CD14-positive monocyte (primary cell): Measurements from ENCODE around the gene UBQLN3. TPM values are rescaled to one million over a fixed set of nuclear protein-coding genes. Genes with fewer than 3 reads are reported as not detected.

Source experiments
- DNase-seq, 3 donors: peaks; one replicate each; pipeline ENCODE4 v3.0.0-alpha.2; 2011 to 2022
- H2AFZ ChIP-seq: 2 replicates; pipeline ENCODE4 v1.6.0; 2012; ENCODE audit warnings: mild to moderate bottlenecking, low read depth, low read length, inconsistent platforms; ENCODE audit not compliant: insufficient read depth, poor library complexity, severe bottlenecking
- H3K27ac ChIP-seq, 2 donors: 1 replicate in 1 of 2; 2 replicates in 1 of 2; pipeline ENCODE4 v1.5.1; 2012 to 2013; ENCODE audit warnings: low read length in 2 of 2, control low read depth in 1 of 2, inconsistent platforms in 1 of 2, low read depth in 1 of 2, mild to moderate bottlenecking in 1 of 2
- H3K27me3 ChIP-seq, 2 donors: one replicate each; pipeline versions ENCODE4 v1.6.0 to v1.6.1; 2011 to 2013; ENCODE audit warnings: low read length in 2 of 2; ENCODE audit not compliant: control insufficient read depth in 2 of 2, insufficient read depth in 2 of 2
- H3K36me3 ChIP-seq, 2 donors: replicated peaks in 1 of 2; 1 replicate in 1 of 2; 2 replicates in 1 of 2; pipeline versions ENCODE4 v1.5.1 to v1.6.1; 2012 to 2013; ENCODE audit warnings: low read length in 2 of 2, control low read depth in 1 of 2, inconsistent platforms in 1 of 2, mild to moderate bottlenecking in 1 of 2; ENCODE audit not compliant: insufficient read depth in 2 of 2, control insufficient read depth in 1 of 2
- H3K4me1 ChIP-seq, 2 donors: 1 replicate in 1 of 2; 2 replicates in 1 of 2; pipeline versions ENCODE4 v1.5.1 to v1.6.1; 2012 to 2013; ENCODE audit warnings: low read length in 2 of 2, control low read depth in 1 of 2, inconsistent platforms in 1 of 2, mild to moderate bottlenecking in 1 of 2, moderate library complexity in 1 of 2; ENCODE audit not compliant: insufficient read depth in 2 of 2, control insufficient read depth in 1 of 2
- H3K4me2 ChIP-seq: replicated peaks from 2 replicates; pipeline ENCODE3; 2012; ENCODE audit warnings: low read length, moderate library complexity, mild to moderate bottlenecking; ENCODE audit not compliant: poor library complexity, severe bottlenecking; ENCODE audit errors: extremely low read depth
- H3K4me3 ChIP-seq, 3 experiments: fragments of 200-600 bp in 1 of 3; sonication (generic) in 1 of 3; replicated peaks in 1 of 3; 1 replicate in 2 of 3; 2 replicates in 1 of 3; pipeline ENCODE4 v1.5.1; 2011 to 2013; ENCODE audit warnings: low read length in 3 of 3, mild to moderate bottlenecking in 3 of 3, control low read depth in 2 of 3, low read depth in 2 of 3, inconsistent platforms in 1 of 3, moderate library complexity in 1 of 3
- H3K79me2 ChIP-seq: 2 replicates; pipeline ENCODE4 v1.6.0; 2012; ENCODE audit warnings: mild to moderate bottlenecking, control low read depth, inconsistent platforms, low read length, moderate library complexity; ENCODE audit not compliant: insufficient read depth
- H3K9ac ChIP-seq: 2 replicates; pipeline ENCODE4 v1.6.0; 2017; ENCODE audit warnings: low read length, mild to moderate bottlenecking; ENCODE audit not compliant: insufficient read depth, poor library complexity, severe bottlenecking
- H3K9me3 ChIP-seq, 2 donors: replicated peaks in 1 of 2; 1 replicate in 1 of 2; 2 replicates in 1 of 2; pipeline versions ENCODE4 v1.5.1 to v1.6.1; 2012 to 2013; ENCODE audit warnings: low read length in 2 of 2, control low read depth in 1 of 2; ENCODE audit not compliant: control insufficient read depth in 1 of 2, insufficient read depth in 1 of 2
- H4K20me1 ChIP-seq: 2 replicates; pipeline ENCODE4 v1.6.0; 2012; ENCODE audit warnings: mild to moderate bottlenecking, low read length, control low read depth, moderate library complexity; ENCODE audit not compliant: insufficient read depth
- H3K27ac Mint-ChIP-seq, 7 donors: one replicate each; pipeline ENCODE4 v1.8.0; 2020; ENCODE audit warnings: mild to moderate bottlenecking in 7 of 7, mixed read lengths in 7 of 7, moderate library complexity in 6 of 7, inconsistent platforms in 2 of 7
- H3K27me3 Mint-ChIP-seq, 3 donors: one replicate each; pipeline ENCODE4 v1.8.0; 2021 to 2022; ENCODE audit warnings: low read depth in 3 of 3, mild to moderate bottlenecking in 3 of 3, mixed read lengths in 3 of 3, moderate library complexity in 3 of 3, inconsistent platforms in 1 of 3
- H3K36me3 Mint-ChIP-seq, 2 donors: one replicate each; pipeline ENCODE4 v1.8.0; 2020; ENCODE audit warnings: mixed read lengths in 2 of 2, inconsistent platforms in 1 of 2, mild to moderate bottlenecking in 1 of 2
- H3K4me1 Mint-ChIP-seq: one replicate; pipeline ENCODE4 v1.8.0; 2020; ENCODE audit warnings: mild to moderate bottlenecking, mixed read lengths
- H3K4me3 Mint-ChIP-seq, 2 donors: one replicate each; pipeline ENCODE4 v1.8.0; 2020; ENCODE audit warnings: mild to moderate bottlenecking in 2 of 2, mixed read lengths in 2 of 2, moderate library complexity in 1 of 2
- H3K9me3 Mint-ChIP-seq, 7 donors: one replicate each; pipeline ENCODE4 v1.8.0; 2020 to 2022; ENCODE audit warnings: mixed read lengths in 7 of 7, mild to moderate bottlenecking in 6 of 7, moderate library complexity in 6 of 7, inconsistent platforms in 2 of 7
- WGBS: methylation state at CpG from one replicate; pipeline ENCODE4 v1.1.5; 2013; ENCODE audit warnings: missing lambda C conversion rate; ENCODE audit not compliant: insufficient coverage; 5-methylcytosine and 5-hydroxymethylcytosine counted together
- intact Hi-C, 2 donors: fragments of 100-400 bp; cut with micrococcal nuclease; formaldehyde crosslinking; loops; one replicate each; pipeline versions ENCODE4 v1.15.0 to v1.15.1; 2023
- polyA plus RNA-seq, 3 donors: library from polyadenylated mRNA; depleted of rRNA in 1 of 3; unstranded in 2 of 3; stranded (reverse) in 1 of 3; fragments of 300-500 nt in 2 of 3; fragments of >200 nt in 1 of 3; fragmentation: Illumina TruSeq in 2 of 3; gene quantifications; 1 replicate in 2 of 3; 2 replicates in 1 of 3; pipeline ENCODE4 v1.2.3, GENCODE V29; 2012 to 2021
- TF ChIP-seq, protein P1 (sequence below): fragments of 200-600 bp; IDR thresholded peaks from one replicate; pipeline ENCODE4 v1.8.0; 2022; ENCODE audit warnings: antibody characterized with exemption, mild to moderate bottlenecking

The UBQLN3 gene
- polyA plus RNA-seq, 3 donors: not detected

DNA sequence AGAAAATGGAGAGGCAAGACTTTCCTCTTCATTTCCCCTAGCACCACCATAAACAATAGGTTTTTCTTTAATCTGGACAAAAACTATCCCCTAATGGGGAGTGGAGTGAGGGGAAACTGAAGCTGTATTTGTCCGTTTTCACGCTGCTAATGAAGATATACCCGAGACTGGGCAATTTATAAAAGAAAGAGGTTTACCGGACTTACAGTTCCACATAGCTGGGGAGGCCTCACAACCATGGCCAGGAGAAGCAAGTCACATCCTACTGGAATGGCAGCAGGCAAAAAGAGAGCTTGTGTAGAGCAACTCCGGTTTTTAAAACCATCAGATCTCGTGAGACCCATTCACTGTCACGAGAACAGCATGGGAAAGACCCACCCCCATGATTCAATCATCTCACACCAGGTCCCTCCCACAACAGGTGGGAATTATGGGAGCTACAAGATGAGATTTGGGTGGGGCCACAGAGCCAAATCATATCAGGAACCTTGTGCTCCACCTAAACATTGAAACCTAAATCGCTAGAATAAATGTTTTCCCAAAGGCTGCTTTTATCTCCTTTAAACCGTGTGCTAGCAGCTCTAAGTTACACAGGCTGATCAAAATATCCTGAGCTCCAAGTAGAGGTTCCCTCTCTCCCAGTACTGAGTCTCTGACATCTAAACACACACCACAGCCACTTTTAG, 4.3 kb downstream of the UBQLN3 start:
- Histone ChIP-seq H3K9me3 (no peaks in the 10 kb centered on the region), H4K20me1 (no peaks in the 10 kb centered on the region), H3K9ac (no peak overlapping the region), H3K36me3 (no peaks in the 10 kb centered on the region), H3K4me1 (no peaks in the 10 kb centered on the region), H3K4me2 (no peak overlapping the region), H3K27me3 (no peaks in the 10 kb centered on the region), H3K79me2 (no peaks in the 10 kb centered on the region), H3K4me3 (no peak overlapping the region), H2AFZ (no peak overlapping the region), H3K27ac (no peak overlapping the region)
- Mint-ChIP-seq H3K27ac (no peak overlapping the region), H3K4me3 (no peak overlapping the region), H3K36me3 (no peaks in the 10 kb centered on the region), H3K9me3 (peaks cover 0 to 7% (median 3%) of the 10 kb centered on the region in 7 donors), H3K27me3 (peaks cover 0 to 2% (median 1%) of the 10 kb centered on the region in 3 donors), H3K4me1 (no peaks in the 10 kb centered on the region)
- TF ChIP-seq, protein P1, sequence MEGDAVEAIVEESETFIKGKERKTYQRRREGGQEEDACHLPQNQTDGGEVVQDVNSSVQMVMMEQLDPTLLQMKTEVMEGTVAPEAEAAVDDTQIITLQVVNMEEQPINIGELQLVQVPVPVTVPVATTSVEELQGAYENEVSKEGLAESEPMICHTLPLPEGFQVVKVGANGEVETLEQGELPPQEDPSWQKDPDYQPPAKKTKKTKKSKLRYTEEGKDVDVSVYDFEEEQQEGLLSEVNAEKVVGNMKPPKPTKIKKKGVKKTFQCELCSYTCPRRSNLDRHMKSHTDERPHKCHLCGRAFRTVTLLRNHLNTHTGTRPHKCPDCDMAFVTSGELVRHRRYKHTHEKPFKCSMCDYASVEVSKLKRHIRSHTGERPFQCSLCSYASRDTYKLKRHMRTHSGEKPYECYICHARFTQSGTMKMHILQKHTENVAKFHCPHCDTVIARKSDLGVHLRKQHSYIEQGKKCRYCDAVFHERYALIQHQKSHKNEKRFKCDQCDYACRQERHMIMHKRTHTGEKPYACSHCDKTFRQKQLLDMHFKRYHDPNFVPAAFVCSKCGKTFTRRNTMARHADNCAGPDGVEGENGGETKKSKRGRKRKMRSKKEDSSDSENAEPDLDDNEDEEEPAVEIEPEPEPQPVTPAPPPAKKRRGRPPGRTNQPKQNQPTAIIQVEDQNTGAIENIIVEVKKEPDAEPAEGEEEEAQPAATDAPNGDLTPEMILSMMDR: no peak
- intact Hi-C loops: no loop called here
- 90% methylated on average over 2 of the region's 9 CpGs for WGBS
- DNase-seq: no peak

DNA sequence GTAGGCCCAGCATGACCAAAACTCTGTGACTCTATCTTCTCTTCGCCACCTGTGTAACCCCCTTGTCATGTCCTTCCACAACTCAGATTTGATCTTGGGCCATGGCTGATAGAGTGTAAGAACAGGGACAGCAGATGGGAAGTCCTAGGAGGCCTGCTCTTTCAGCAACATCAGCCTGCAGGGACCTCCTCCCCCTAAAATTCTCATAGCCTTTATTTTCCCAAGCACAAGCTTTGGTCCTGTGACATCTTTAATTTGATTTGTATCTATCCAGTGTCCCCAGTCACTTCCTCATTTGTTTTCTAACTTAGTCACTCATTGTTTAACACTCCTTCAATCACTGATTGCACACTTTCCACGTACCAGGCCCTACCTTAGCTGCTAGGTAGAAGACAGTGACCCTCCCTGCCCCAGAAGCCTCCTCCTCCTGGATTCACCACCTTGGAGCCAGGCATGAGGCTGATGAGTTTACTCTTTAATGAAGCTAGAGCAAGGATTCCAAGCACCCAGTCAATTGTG, 5.3 kb downstream of the UBQLN3 start:
- TF ChIP-seq, protein P1: no peak
- H3K79me2 ChIP-seq: no peaks in the 10 kb centered on the region
- peak overlapping the region in 1 of 7 donors; percentile 16 for H3K27ac Mint-ChIP-seq
- no peak overlapping the region for H3K4me3 Mint-ChIP-seq
- H3K4me2 ChIP-seq: no peak overlapping the region
- H3K4me1 Mint-ChIP-seq: no peaks in the 10 kb centered on the region
- H4K20me1 ChIP-seq: no peaks in the 10 kb centered on the region
- H2AFZ ChIP-seq: no peak overlapping the region
- no peak for DNase-seq
- H3K4me3 ChIP-seq: no peak overlapping the region
- intact Hi-C loops: no loop called here
- no peaks in the 10 kb centered on the region for H3K4me1 ChIP-seq
- no peaks in the 10 kb centered on the region for H3K36me3 ChIP-seq
- H3K9ac ChIP-seq: no peak overlapping the region
- WGBS: no CpG with 5 or more reads among the region's 2 CpGs
- no peaks in the 10 kb centered on the region for H3K36me3 Mint-ChIP-seq
- no peak overlapping the region for H3K27ac ChIP-seq
- H3K9me3 ChIP-seq: no peaks in the 10 kb centered on the region
- peaks cover 0 to 7% (median 3%) of the 10 kb centered on the region in 7 donors for H3K9me3 Mint-ChIP-seq
- no peaks in the 10 kb centered on the region for H3K27me3 ChIP-seq
- peaks cover 0 to 2% (median 0%) of the 10 kb centered on the region in 3 donors for H3K27me3 Mint-ChIP-seq
